Suppressor macrophage treated with lipopolysaccharide for 1 hour (primary cell): ENCODE data around the gene SNCAIP.
"Not testable (repeated sequence)": the region's sequence is repeated elsewhere in the genome, so short reads cannot be mapped to it uniquely, and the experiment has no call there.

Experiments used
- DNase-seq, 3 donors: peaks; one replicate each; pipeline ENCODE4 v3.0.0-alpha.2; 2020 to 2022

SNCAIP gene

GRCh38 chr5:122315521-122315920, 3.5 kb downstream of the SNCAIP start:
- DNase-seq: no peak

- DNase-seq: no peak
Observed at GRCh38 chr5:122316656-122317055, 4.6 kb downstream of the SNCAIP start.

- no peak for DNase-seq
Observed at GRCh38 chr5:122319897-122320296, 7.9 kb downstream of the SNCAIP start.

DNA sequence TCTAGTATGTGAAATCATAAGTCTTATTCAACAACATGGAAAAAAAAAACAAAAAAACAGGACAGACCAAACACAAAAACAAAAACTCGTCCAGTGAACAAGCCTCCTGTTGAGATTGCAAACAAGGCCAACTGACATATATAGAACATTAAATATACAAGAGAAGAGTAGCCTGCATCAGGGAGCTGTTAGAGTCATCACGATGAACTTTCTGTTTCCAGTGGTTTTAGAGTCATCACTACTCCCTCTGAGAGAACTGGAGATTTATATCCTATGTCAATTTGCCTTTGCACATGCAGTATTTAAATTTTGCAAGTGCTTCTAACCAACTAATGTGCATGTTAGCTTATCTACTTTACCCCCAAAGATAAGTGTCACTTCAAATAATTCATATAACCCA, 9.9 kb downstream of the SNCAIP start:
- DNase-seq: no peak

DNA sequence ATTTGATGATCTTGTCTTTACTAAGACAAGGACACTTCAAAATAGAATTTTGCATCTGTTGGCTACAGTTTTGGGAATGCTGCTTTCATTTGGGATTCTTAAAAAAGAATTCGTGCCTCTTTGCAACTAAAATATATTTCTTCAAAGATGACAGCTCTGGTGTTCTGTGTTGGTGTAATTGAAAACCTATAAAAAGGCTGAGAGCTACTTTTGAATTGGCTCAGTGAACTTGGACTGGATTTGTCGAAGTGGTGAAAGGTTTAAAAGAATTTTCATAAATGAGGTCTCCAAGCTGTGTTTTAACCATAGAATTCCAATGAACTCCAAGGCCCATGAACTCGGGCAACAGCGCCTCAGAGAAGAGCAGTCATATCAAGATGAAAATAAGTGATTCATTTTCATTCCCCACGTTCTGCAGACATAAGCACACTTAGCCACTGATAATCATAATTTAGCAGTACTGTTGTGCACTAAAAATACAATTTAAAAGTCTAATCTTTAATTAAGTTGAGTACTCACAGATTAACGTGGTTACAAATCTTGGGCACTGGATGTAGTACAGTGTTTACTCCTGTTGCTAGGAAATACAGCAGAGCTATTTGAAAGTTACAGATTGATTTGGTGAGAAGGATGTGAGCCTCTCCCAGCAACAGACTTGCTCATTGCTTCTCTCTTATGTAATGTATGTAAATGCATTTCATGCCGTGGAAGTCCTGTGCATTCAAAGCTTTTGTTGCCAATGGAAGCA, 10.9 kb downstream of the SNCAIP start:
- DNase-seq: no peak

- no peak for DNase-seq
Observed at GRCh38 chr5:122323738-122324137, 11.7 kb downstream of the SNCAIP start.

DNA sequence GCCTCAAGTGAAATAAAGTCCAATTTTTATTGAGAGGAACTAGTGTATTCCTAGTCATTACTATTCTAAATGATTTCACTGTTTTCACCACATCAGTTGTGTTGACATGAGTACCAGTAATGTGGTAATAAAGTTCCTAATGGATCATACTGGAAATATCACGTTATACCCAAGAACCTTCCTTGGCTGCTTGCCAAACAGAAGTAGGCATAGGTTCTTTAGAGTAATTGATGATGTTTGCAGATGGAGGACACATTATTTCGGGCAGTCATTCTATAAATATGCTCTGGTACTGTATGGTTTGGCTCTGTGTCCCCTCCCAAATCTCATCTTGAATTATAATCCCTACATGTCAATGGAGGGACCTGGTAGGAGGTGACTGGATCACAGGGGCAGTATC, 15.1 kb downstream of the SNCAIP start:
- no peak for DNase-seq

GRCh38 chr5:122330881-122331280, 18.8 kb downstream of the SNCAIP start:
- DNase-seq: no peak

GRCh38 chr5:122332599-122333555, 20.8 kb downstream of the SNCAIP start:
- no peak for DNase-seq

GRCh38 chr5:122333564-122333963, 21.5 kb downstream of the SNCAIP start:
- no peak for DNase-seq

- DNase-seq: no peak
Observed at GRCh38 chr5:122339591-122339990, 27.6 kb downstream of the SNCAIP start.

DNA sequence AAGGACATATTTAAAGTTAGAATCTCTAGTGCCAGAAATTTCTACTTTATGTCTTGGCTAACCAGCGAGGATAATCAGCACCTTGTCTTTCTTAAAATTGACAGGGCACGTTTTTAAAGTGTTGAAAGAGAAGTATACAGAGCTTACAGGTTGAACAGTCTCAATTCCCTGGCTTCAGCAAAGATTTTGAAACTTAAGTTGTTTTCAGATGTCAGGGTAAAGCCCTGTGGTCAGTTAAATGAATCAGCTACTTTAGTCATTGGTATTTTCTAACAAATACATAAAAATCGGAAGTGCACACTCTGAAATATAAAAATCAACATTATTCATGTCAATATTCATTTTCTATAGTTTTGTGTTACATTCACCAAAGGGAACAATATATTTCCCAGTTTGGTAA, 29.1 kb downstream of the SNCAIP start:
- DNase-seq: no peak

DNA sequence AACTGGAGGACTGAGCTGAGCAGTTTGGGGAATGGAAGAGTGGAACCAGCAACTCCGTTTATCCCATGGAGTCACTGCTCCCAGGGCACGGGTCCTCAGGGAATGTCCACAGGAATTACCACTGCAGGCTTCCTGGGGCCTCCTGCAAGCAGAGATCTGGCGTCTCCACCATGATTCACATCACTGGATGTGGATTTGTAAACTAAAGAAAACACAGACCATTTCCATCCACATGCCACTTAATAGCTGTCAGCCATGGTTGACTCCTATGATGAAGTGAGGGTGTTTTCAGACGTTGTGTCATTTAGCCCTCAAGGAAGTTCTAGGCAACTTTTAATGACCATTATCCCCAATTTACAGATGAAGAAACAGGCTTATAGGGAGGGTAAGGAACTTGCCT, 30.2 kb downstream of the SNCAIP start:
- no peak for DNase-seq

- no peak for DNase-seq
Observed at GRCh38 chr5:122346897-122347581, 35.0 kb downstream of the SNCAIP start.

GRCh38 chr5:122350496-122350895, 38.5 kb downstream of the SNCAIP start:
- no peak for DNase-seq

DNA sequence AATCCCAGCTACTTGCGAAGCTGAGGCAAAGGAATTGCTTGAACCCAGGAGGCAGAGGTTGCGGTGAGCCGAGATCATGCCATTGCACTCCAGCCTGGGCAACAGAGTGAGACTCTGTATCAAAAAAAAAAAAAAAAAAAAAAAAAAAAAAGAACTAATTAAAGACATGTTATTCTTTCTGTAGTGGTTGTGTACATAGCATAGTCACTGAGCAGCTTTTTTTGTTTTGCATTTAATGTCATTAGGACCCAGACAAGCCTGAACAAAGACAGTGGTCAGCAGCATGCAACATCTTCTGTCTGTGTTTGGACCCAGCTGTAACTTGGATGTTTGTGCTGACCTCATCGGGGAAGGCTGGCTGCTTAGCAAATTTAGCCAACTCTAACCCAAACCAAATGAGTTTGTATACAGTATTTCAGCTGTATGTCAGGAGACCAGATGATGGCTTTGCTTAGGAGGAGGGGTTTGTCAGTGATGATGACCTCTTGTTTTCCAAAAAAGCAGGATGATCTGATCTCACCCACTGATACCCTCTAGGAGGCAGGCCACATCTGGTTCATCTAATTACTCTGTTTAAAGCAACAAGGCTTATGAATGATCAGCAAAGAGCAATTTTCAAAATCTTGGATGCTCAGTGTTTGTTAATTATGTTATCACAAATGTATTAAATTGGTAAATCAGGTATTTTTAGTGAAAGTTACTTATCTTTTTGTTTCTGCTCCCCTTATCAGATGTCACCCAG, 39.5 kb downstream of the SNCAIP start:
- DNase-seq: no peak

DNA sequence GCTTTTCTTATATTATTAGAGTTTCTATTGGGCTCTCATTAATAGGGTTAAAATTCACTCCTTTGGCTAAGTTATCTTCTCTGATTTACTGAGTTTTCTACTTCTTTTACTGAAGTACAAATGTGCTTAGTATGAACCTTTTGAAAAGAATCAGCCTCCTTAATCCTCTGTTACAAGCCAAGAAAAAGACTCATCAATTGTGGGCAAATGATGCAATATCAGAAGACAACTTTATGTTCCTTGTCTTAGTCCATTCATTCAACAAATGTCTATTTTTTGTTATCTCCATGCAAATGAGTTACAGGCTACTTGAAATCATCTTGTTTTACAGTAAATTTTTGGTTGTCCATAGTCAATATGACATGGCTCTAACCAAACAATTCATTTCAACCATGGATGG, 40.3 kb downstream of the SNCAIP start:
- DNase-seq: no peak

DNA sequence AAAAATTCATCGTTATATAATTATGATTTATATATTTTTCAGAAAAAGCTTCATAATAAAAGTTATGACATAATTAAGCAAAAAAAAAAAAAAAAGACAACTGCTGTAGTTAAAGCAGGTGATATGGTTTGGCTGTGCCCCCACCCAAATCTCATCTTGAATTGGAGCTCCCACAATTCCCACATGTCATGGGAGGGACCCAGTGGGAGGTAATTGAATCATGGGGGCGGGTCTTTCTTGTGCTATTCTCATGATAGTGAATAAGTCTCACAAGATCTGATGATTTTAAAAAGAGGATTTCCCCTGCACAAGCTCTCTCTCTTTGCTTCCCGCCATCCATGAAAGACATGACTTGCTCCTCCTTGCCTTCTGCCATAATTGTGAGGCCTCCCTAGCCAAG, 41.3 kb downstream of the SNCAIP start:
- not testable (repeated sequence) for DNase-seq

GRCh38 chr5:122354293-122354692, 42.3 kb downstream of the SNCAIP start:
- no peak for DNase-seq

- DNase-seq: no peak
Observed at GRCh38 chr5:122355324-122355723, 43.3 kb downstream of the SNCAIP start.

DNA sequence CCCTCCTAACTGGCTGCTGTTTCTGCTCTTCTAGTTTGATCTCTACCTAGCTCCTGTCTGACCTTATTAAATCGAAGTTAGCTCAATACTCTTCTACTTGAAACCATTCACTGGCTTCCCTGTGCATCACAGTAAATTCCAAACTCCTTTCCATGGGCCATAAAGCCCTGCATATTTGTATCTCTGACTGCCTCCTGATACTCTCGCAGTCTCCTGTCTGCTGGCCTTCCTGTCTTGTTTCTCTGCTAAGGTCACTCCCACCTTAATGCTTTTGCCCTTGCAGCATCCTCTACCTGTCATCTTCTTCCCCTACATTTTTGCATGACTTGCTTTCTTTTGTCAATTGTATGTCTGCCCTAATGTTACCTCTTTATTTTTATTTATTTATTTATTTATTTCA, 44.8 kb downstream of the SNCAIP start:
- no peak for DNase-seq

DNA sequence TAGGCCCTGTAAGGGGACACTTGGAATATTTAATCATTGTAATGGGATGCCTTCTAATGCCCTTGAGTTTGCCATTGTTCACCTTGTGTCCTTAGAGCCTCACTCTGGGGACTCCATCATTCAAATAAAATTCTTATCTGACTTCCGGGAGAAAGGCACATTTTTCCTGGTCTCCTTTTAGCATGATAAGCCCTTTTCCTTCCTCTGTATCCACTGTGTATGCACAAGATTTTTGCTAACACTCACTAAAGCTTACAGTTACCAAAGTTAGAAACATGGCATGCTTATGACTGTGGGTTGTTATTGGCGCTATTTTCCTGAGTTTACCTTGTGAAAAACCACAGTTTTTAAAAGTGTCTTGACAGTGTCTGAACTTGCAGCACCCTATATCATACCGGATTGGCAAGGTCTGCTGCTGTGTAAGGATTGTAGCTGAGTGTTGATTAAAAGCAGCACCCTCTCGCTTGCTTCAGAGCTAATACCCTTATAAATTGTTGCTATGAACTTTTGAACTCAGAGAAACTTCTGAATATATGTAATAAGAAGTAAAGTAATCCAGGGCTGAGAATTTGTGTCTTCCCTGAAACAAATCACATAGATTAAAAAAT, 46.4 kb downstream of the SNCAIP start:
- no peak for DNase-seq
